Smooth muscle cell (in vitro differentiated cells): ENCODE measurements around the gene PTPRN2. TPM values are rescaled to one million over a fixed set of nuclear protein-coding genes. Genes with fewer than 3 reads are reported as not detected.
A peak's percentile ranks its signal among the peaks of the same experiment; 100 is the strongest.

Experiments
- DNase-seq: peaks from one replicate; lab custom pipeline; 2025; ENCODE audit not compliant: unreplicated experiment; lab: John Stamatoyannopoulos, UW
- H2AFZ ChIP-seq: fragments of 200-600 bp; sonication (generic); 2 replicates; pipeline ENCODE4 v1.6.0; 2016; ENCODE audit warnings: antibody characterized with exemption, low read depth, mild to moderate bottlenecking
- H3F3A ChIP-seq: fragments of 200-600 bp; sonication (generic); 2 replicates; pipeline ENCODE4 v1.6.0; 2017; ENCODE audit warnings: antibody characterized with exemption, low read depth
- H3K27ac ChIP-seq: fragments of 200-600 bp; sonication (generic); 2 replicates; pipeline ENCODE4 v1.5.1; 2016; ENCODE audit warnings: low read depth, mild to moderate bottlenecking
- H3K27me3 ChIP-seq: fragments of 200-600 bp; sonication (generic); 2 replicates; pipeline ENCODE4 v1.6.1; 2016; ENCODE audit warnings: low read depth, mild to moderate bottlenecking
- H3K36me3 ChIP-seq: fragments of 200-600 bp; sonication (generic); 2 replicates; pipeline ENCODE4 v1.5.1; 2016; ENCODE audit warnings: low read depth
- H3K4me1 ChIP-seq: fragments of 200-600 bp; sonication (generic); 2 replicates; pipeline ENCODE4 v1.5.1; 2016; ENCODE audit warnings: low read depth
- H3K4me2 ChIP-seq: fragments of 200-600 bp; sonication (generic); 2 replicates; pipeline ENCODE4 v1.6.0; 2016; ENCODE audit warnings: mild to moderate bottlenecking
- H3K4me3 ChIP-seq: fragments of 200-600 bp; sonication (generic); 2 replicates; pipeline ENCODE4 v1.5.1; 2016; ENCODE audit warnings: mild to moderate bottlenecking
- H3K79me2 ChIP-seq: fragments of 200-600 bp; sonication (generic); 2 replicates; pipeline ENCODE4 v1.6.0; 2016; ENCODE audit warnings: low read depth, mild to moderate bottlenecking
- H3K9ac ChIP-seq: fragments of 200-600 bp; sonication (generic); 2 replicates; pipeline ENCODE4 v1.6.0; 2016; ENCODE audit warnings: low read depth
- H3K9me3 ChIP-seq: fragments of 200-600 bp; sonication (generic); replicated peaks from 2 replicates; pipeline ENCODE4 v1.5.1; 2016; ENCODE audit warnings: low read depth
- H4K20me1 ChIP-seq: fragments of 200-600 bp; sonication (generic); 2 replicates; pipeline ENCODE4 v1.6.0; 2016; ENCODE audit warnings: low read depth
- WGBS: methylation state at CpG from one replicate; pipeline ENCODE4 v1.1.7; 2016; ENCODE audit warnings: low lambda C conversion rate; 5-methylcytosine and 5-hydroxymethylcytosine counted together
- polyA plus RNA-seq: library from polyadenylated mRNA; unstranded; fragments of >200 nt; fragmentation: Nextera tagmentation; extraction: Ambion mirVana; gene quantifications from 2 replicates; pipeline ENCODE4 v1.2.1, GENCODE V29; 2016
- total RNA-seq: library from RNA; depleted of rRNA; stranded (reverse); fragments of >200 nt; gene quantifications from 2 replicates; pipeline ENCODE4 v1.2.3, GENCODE V29; 2014
- TF ChIP-seq, protein P1 (sequence below): fragments of 200-600 bp; sonication (generic); IDR thresholded peaks from 2 replicates; pipeline ENCODE4 v1.5.1; 2017; ENCODE audit warnings: borderline replicate concordance, mild to moderate bottlenecking, antibody characterized with exemption; ENCODE audit not compliant: insufficient read depth, poor library complexity, severe bottlenecking

The PTPRN2 gene
- total and polyA plus RNA-seq, 2 experiments from 2014 or later: 0.09 to 0.87 TPM

- Histone ChIP-seq H3K4me1 (no peaks in the 10 kb centered on the region), H3K36me3 (no peaks in the 10 kb centered on the region), H3K9me3 (no peaks in the 10 kb centered on the region), H3K79me2 (no peaks in the 10 kb centered on the region), H3K4me2 (no peak overlapping the region), H3F3A (no peaks in the 10 kb centered on the region), H4K20me1 (no peaks in the 10 kb centered on the region), H3K27me3 (no peaks in the 10 kb centered on the region), H3K9ac (no peak overlapping the region), H2AFZ (no peak overlapping the region), H3K27ac (peak overlapping the region; percentile 59), H3K4me3 (no peak overlapping the region)
- TF ChIP-seq, protein P1, sequence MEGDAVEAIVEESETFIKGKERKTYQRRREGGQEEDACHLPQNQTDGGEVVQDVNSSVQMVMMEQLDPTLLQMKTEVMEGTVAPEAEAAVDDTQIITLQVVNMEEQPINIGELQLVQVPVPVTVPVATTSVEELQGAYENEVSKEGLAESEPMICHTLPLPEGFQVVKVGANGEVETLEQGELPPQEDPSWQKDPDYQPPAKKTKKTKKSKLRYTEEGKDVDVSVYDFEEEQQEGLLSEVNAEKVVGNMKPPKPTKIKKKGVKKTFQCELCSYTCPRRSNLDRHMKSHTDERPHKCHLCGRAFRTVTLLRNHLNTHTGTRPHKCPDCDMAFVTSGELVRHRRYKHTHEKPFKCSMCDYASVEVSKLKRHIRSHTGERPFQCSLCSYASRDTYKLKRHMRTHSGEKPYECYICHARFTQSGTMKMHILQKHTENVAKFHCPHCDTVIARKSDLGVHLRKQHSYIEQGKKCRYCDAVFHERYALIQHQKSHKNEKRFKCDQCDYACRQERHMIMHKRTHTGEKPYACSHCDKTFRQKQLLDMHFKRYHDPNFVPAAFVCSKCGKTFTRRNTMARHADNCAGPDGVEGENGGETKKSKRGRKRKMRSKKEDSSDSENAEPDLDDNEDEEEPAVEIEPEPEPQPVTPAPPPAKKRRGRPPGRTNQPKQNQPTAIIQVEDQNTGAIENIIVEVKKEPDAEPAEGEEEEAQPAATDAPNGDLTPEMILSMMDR: no peak
- WGBS: 68% methylated on average over 19 of the region's 20 CpGs
- no peak for DNase-seq
Measured at GRCh38 chr7:158093156-158093796, 494.3 kb downstream of the PTPRN2 start.

DNA sequence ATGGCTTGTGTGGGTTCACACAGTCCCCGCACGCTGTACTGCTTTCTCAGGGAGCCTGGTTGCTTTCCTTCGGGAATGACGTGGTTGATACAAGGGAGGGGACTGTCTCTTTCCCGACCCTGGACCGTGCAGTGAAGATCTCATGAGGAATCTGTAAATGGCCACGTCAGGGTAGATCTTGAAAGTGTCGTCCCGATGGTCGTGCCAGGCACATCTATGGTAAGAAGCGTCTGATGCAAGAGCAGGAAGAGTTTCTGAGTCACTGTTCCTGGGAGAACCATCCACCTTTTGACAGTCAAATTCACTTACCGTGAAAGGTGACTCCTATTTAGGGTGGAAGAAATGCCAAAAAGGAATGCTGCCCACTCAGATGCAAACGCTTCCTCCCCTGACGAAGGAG, 500.4 kb downstream of the PTPRN2 start:
- 79% methylated on average over 14 of the region's 14 CpGs for WGBS
- Histone ChIP-seq H2AFZ (no peak overlapping the region), H3K4me1 (no peaks in the 10 kb centered on the region), H3K4me2 (no peak overlapping the region), H3K27ac (no peak overlapping the region), H3K36me3 (no peaks in the 10 kb centered on the region), H3K9ac (no peak overlapping the region), H4K20me1 (no peaks in the 10 kb centered on the region), H3K9me3 (no peaks in the 10 kb centered on the region), H3F3A (no peaks in the 10 kb centered on the region), H3K27me3 (no peaks in the 10 kb centered on the region), H3K4me3 (no peak overlapping the region), H3K79me2 (no peaks in the 10 kb centered on the region)
- TF ChIP-seq, protein P1: no peak
- DNase-seq: no peak

GRCh38 chr7:158085741-158086695, 501.6 kb downstream of the PTPRN2 start:
- H3K4me1 ChIP-seq: no peaks in the 10 kb centered on the region
- no peaks in the 10 kb centered on the region for H3K36me3 ChIP-seq
- no peak overlapping the region for H3K4me3 ChIP-seq
- H2AFZ ChIP-seq: no peak overlapping the region
- H3K27ac ChIP-seq: no peak overlapping the region
- TF ChIP-seq, protein P1: no peak
- H3F3A ChIP-seq: no peaks in the 10 kb centered on the region
- no peaks in the 10 kb centered on the region for H4K20me1 ChIP-seq
- WGBS: 82% methylated on average over 30 of the region's 30 CpGs
- H3K27me3 ChIP-seq: no peaks in the 10 kb centered on the region
- no peaks in the 10 kb centered on the region for H3K9me3 ChIP-seq
- no peak overlapping the region for H3K4me2 ChIP-seq
- DNase-seq: no peak
- no peaks in the 10 kb centered on the region for H3K79me2 ChIP-seq
- no peak overlapping the region for H3K9ac ChIP-seq
